ENCODE results near the gene SESN2.

GRCh38 chr1:28243685-28244311, 15.5 kb upstream of the SESN2 start:
- TF ChIP-seq CTCF (IDR thresholded peaks at IDR 0.05; ENCODE audit: low read depth, low read length) (no peak), EZH2phosphoT487 (IDR thresholded peaks at IDR 0.05; ENCODE audit: low read depth) (no peak)
